ENCODE measurements around the gene IFI44L. TPM values are rescaled to one million over a fixed set of nuclear protein-coding genes. Genes with fewer than 3 reads are reported as not detected.

Gene IFI44L
- total RNA-seq, 1 donor, result 49.2 TPM

- DNase-seq (ENCODE audit: insufficient read length, low spot score, missing footprints), result no peak
Measured at GRCh38 chr1:78630600-78630999, 10.4 kb downstream of the IFI44L start.

GRCh38 chr1:78633209-78633608, 13.0 kb downstream of the IFI44L start:
- H3K27ac ChIP-seq (ENCODE audit: low read depth, low read length), result no peak overlapping the region
- H3K4me3 ChIP-seq (ENCODE audit: insufficient read depth, low read length), result no peak overlapping the region
- H3K36me3 ChIP-seq (ENCODE audit: insufficient read depth, low read length), result no peaks in the 10 kb centered on the region
- H3K79me2 ChIP-seq (ENCODE audit: insufficient read depth, low read length), result no peaks in the 10 kb centered on the region
- no peaks in the 10 kb centered on the region for H3K4me1 ChIP-seq (ENCODE audit: insufficient read depth, low read length)
- TF ChIP-seq CTCF (IDR thresholded peaks at IDR 0.05; ENCODE audit: extremely low read depth, low read depth, low read length), result no peak
- H3K27me3 ChIP-seq (ENCODE audit: insufficient read depth, low read length), result no peaks in the 10 kb centered on the region
- no peaks in the 10 kb centered on the region for H3K9me3 ChIP-seq (ENCODE audit: low read depth, low read length)
- no peak overlapping the region for H3K4me2 ChIP-seq (ENCODE audit: insufficient read depth, low read length)
- DNase-seq (ENCODE audit: insufficient read length, low spot score, missing footprints), result no peak
- no peaks in the 10 kb centered on the region for H4K20me1 ChIP-seq (ENCODE audit: insufficient read depth, low read length)
- H2AFZ ChIP-seq (ENCODE audit: low read length), result no peak overlapping the region

More at GRCh38 chr1:78630600-78630999, 10.4 kb downstream of the IFI44L start:
- Histone ChIP-seq H3K9me3 (ENCODE audit: low read depth, low read length) (no peaks in the 10 kb centered on the region), H4K20me1 (ENCODE audit: insufficient read depth, low read length) (no peaks in the 10 kb centered on the region), H3K4me3 (ENCODE audit: insufficient read depth, low read length) (no peak overlapping the region), H3K36me3 (ENCODE audit: insufficient read depth, low read length) (no peaks in the 10 kb centered on the region), H2AFZ (ENCODE audit: low read length) (no peak overlapping the region), H3K4me1 (ENCODE audit: insufficient read depth, low read length) (no peaks in the 10 kb centered on the region), H3K27ac (ENCODE audit: low read depth, low read length) (no peak overlapping the region), H3K79me2 (ENCODE audit: insufficient read depth, low read length) (no peaks in the 10 kb centered on the region), H3K4me2 (ENCODE audit: insufficient read depth, low read length) (no peak overlapping the region), H3K27me3 (ENCODE audit: insufficient read depth, low read length) (no peaks in the 10 kb centered on the region)
- no peak for TF ChIP-seq CTCF (IDR thresholded peaks at IDR 0.05; ENCODE audit: extremely low read depth, low read depth, low read length)

DNA sequence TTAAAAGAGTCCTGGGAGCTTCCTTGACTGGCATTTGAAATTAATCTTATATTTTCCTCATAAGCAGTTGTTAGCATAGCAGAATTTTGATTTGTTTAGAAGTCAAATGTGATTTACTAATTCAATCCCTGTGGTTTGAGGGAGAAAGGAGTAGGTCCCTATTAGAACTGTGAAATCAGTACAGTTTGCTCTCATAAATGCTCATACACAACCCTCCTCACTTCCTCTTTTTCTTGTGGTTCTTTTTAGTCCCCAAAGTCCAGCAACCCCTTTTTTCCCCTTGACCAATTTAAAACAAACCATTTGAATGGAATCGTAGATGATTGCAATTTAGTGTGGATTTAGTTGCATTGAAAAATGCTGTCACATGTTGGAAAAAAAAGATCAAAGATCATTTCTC, 20.2 kb downstream of the IFI44L start:
- H3K36me3 ChIP-seq (ENCODE audit: insufficient read depth, low read length), result no peaks in the 10 kb centered on the region
- no peaks in the 10 kb centered on the region for H3K9me3 ChIP-seq (ENCODE audit: low read depth, low read length)
- no peak overlapping the region for H2AFZ ChIP-seq (ENCODE audit: low read length)
- H3K27ac ChIP-seq (ENCODE audit: low read depth, low read length), result no peak overlapping the region
- no peak overlapping the region for H3K4me3 ChIP-seq (ENCODE audit: insufficient read depth, low read length)
- no peaks in the 10 kb centered on the region for H3K79me2 ChIP-seq (ENCODE audit: insufficient read depth, low read length)
- H3K4me2 ChIP-seq (ENCODE audit: insufficient read depth, low read length), result no peak overlapping the region
- no peak for DNase-seq (ENCODE audit: insufficient read length, low spot score, missing footprints)
- TF ChIP-seq CTCF (IDR thresholded peaks at IDR 0.05; ENCODE audit: extremely low read depth, low read depth, low read length), result no peak
- H3K27me3 ChIP-seq (ENCODE audit: insufficient read depth, low read length), result no peaks in the 10 kb centered on the region
- no peaks in the 10 kb centered on the region for H4K20me1 ChIP-seq (ENCODE audit: insufficient read depth, low read length)
- no peaks in the 10 kb centered on the region for H3K4me1 ChIP-seq (ENCODE audit: insufficient read depth, low read length)

DNA sequence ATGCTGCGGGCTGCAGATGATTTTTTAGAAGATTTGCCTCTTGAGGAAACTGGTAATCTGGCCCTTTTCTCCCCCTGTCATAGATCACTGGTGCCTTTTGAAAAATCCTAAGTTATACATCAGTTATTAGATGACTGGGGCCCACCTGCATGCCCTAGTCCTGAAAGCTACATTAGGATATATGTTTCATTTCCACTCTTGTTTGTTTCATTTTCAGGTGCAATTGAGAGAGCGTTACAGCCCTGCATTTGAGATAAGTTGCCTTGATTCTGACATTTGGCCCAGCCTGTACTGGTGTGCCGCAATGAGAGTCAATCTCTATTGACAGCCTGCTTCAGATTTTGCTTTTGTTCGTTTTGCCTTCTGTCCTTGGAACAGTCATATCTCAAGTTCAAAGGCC, 21.3 kb downstream of the IFI44L start:
- no peak for DNase-seq (ENCODE audit: insufficient read length, low spot score, missing footprints)
- Histone ChIP-seq H4K20me1 (ENCODE audit: insufficient read depth, low read length) (no peaks in the 10 kb centered on the region), H3K9me3 (ENCODE audit: low read depth, low read length) (no peaks in the 10 kb centered on the region), H3K27ac (ENCODE audit: low read depth, low read length) (no peak overlapping the region), H3K27me3 (ENCODE audit: insufficient read depth, low read length) (no peaks in the 10 kb centered on the region), H3K4me3 (ENCODE audit: insufficient read depth, low read length) (no peak overlapping the region), H2AFZ (ENCODE audit: low read length) (no peak overlapping the region), H3K4me2 (ENCODE audit: insufficient read depth, low read length) (no peak overlapping the region), H3K79me2 (ENCODE audit: insufficient read depth, low read length) (no peaks in the 10 kb centered on the region), H3K36me3 (ENCODE audit: insufficient read depth, low read length) (no peaks in the 10 kb centered on the region), H3K4me1 (ENCODE audit: insufficient read depth, low read length) (no peaks in the 10 kb centered on the region)
- TF ChIP-seq CTCF (IDR thresholded peaks at IDR 0.05; ENCODE audit: extremely low read depth, low read depth, low read length), result no peak

All from osteoblast (primary cell).